H1 (cell line): ENCODE data around the gene DDX49.

Source experiments
- CEBPB ChIP-seq: IDR thresholded peaks from 2 replicates; pipeline ENCODE4 v1.6.1; 2012; ENCODE audit warnings: low read depth, low read length
- EGR1 ChIP-seq: IDR thresholded peaks from 2 replicates; pipeline ENCODE4 v1.6.1; 2011; ENCODE audit warnings: low read depth, low read length, borderline replicate concordance
- EZH2 ChIP-seq: fragments of 200-600 bp; sonication (generic); IDR thresholded peaks from 2 replicates; pipeline ENCODE4 v1.7.1; 2012; ENCODE audit warnings: low read depth, mild to moderate bottlenecking, moderate library complexity, low read length, inconsistent platforms; ENCODE audit not compliant: severe bottlenecking
- HDAC6 ChIP-seq: IDR thresholded peaks from one replicate; pipeline ENCODE4 v1.7.1; 2012; ENCODE audit warnings: low read depth, mild to moderate bottlenecking, inconsistent platforms, low read length, moderate library complexity
- PHF8 ChIP-seq: fragments of 200-600 bp; sonication (generic); conservative IDR thresholded peaks from 2 replicates; pipeline ENCODE4 v1.7.1; 2012; ENCODE audit warnings: low read depth, mild to moderate bottlenecking, inconsistent platforms, low read length, moderate library complexity
- POLR2AphosphoS5 ChIP-seq: IDR thresholded peaks from 2 replicates; pipeline ENCODE4 v1.6.1; 2011; ENCODE audit warnings: low read depth, low read length
- SP2 ChIP-seq: IDR thresholded peaks from 2 replicates; pipeline ENCODE4 v1.6.1; 2012; ENCODE audit warnings: mild to moderate bottlenecking, low read length, inconsistent platforms
- TCF12 ChIP-seq: IDR thresholded peaks from 2 replicates; pipeline ENCODE4 v1.6.1; 2011; ENCODE audit warnings: low read depth, mild to moderate bottlenecking, low read length
- YY1 ChIP-seq: IDR thresholded peaks from 2 replicates; pipeline ENCODE4 v1.6.1; 2011; ENCODE audit warnings: low read depth, mild to moderate bottlenecking, low read length
- TF ChIP-seq, protein P1 (sequence below): IDR thresholded peaks from 2 replicates; pipeline ENCODE4 v1.6.1; 2012; ENCODE audit warnings: low read length, inconsistent platforms

- TF ChIP-seq EGR1, result no peak
- no peak for TF ChIP-seq PHF8
- TF ChIP-seq HDAC6, result no peak
- TF ChIP-seq, protein P1, sequence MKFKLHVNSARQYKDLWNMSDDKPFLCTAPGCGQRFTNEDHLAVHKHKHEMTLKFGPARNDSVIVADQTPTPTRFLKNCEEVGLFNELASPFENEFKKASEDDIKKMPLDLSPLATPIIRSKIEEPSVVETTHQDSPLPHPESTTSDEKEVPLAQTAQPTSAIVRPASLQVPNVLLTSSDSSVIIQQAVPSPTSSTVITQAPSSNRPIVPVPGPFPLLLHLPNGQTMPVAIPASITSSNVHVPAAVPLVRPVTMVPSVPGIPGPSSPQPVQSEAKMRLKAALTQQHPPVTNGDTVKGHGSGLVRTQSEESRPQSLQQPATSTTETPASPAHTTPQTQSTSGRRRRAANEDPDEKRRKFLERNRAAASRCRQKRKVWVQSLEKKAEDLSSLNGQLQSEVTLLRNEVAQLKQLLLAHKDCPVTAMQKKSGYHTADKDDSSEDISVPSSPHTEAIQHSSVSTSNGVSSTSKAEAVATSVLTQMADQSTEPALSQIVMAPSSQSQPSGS, result no peak
- TF ChIP-seq POLR2AphosphoS5, result no peak
- TF ChIP-seq EZH2, result no peak
- no peak for TF ChIP-seq TCF12
- TF ChIP-seq SP2, result no peak
- TF ChIP-seq YY1, result no peak
- TF ChIP-seq CEBPB, result no peak
These were observed 35.8 kb upstream of the DDX49 start for GRCh38 chr19:18883526-18884304.
